DMS 273 treated with DMSO at 0.1 percent for 48 hours (cell line): Measurements from ENCODE around the gene UPK2.
A peak's percentile ranks its signal among the peaks of the same experiment; 100 is the strongest.
"Not testable (repeated sequence)": the region's sequence is repeated elsewhere in the genome, so short reads cannot be mapped to it uniquely, and the experiment has no call there.

Experiments
- DNase-seq: peaks from one replicate; lab custom pipeline; 2025; lab: John Stamatoyannopoulos, UW

Gene UPK2

DNA sequence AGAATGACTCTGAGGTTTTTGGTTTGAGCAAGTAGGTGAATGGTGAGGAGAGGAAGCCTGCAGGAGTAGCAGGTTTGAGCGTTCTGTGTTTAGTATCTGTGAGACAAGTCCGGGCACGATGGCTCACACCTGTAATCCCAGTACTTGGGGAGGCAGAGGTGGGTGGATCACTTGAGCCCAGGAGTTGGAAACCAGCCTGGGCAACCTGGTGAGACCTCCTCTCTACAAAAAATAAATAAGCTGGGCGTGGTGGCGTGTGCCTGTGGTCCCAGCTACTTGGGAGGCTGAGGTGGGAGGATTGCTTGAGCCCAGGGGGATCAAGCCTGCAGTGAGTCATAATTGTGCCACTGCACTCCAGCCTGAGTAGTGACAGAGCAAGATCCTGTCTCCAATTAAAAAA is 32.2 kb downstream of the UPK2 start:
- DNase-seq = no peak

DNA sequence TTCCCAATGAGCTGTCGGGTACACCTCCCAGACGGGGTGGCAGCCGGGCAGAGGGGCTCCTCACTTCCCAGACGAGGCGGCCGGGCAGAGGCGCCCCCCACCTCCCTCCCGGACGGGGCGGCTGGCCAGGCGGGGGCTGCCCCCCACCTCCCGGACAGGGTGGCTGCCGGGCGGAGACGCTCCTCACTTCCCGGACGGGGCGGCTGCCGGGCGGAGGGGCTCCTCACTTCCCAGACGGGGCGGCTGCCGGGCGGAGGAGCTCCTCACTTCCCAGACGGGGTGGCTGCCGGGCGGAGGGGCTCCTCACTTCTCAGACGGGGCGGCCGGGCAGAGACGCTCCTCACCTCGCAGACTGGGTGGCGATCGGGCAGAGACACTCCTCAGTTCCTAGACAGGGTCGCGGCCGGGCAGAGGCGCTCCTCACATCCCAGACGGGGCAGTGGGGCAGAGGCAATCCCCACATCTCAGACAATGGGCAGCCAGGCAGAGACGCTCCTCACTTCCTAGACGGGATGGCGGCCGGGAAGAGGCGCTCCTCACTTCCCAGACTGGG is 35.5 kb downstream of the UPK2 start:
- not testable (repeated sequence) for DNase-seq

DNA sequence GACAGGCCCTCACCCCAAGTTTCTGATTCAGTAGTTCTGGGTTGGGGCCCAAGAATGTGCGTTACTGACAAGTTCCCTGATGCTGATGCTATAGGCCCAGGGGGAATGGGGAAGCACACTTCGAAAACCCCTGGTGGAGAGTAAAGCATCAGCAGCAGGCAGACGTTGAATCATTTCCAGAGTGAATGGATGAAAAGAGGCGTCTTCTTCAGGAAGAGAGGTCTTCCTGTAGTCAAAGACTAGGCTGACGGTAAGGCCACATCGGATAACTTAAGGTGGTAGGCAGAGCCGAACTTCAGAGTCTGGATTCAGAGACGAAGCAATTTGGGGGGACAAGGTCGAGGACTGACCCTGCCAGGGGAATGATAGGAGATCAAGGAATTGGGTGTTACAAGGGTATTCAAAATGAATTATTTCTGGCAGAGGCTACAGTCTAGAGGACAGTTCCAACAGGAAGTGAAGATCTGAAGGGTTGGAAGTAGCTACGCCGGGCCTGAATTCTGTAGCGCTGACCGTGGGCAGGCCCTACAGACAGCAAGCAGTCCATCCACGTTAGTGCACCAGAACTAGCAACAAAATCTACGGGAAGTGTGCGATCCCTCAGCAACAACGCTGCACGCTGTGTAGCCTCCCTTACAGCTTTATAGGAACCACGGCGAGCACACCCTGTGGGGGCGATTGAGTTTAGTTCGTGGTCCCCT is 41.0 kb downstream of the UPK2 start:
- DNase-seq = no peak

DNA sequence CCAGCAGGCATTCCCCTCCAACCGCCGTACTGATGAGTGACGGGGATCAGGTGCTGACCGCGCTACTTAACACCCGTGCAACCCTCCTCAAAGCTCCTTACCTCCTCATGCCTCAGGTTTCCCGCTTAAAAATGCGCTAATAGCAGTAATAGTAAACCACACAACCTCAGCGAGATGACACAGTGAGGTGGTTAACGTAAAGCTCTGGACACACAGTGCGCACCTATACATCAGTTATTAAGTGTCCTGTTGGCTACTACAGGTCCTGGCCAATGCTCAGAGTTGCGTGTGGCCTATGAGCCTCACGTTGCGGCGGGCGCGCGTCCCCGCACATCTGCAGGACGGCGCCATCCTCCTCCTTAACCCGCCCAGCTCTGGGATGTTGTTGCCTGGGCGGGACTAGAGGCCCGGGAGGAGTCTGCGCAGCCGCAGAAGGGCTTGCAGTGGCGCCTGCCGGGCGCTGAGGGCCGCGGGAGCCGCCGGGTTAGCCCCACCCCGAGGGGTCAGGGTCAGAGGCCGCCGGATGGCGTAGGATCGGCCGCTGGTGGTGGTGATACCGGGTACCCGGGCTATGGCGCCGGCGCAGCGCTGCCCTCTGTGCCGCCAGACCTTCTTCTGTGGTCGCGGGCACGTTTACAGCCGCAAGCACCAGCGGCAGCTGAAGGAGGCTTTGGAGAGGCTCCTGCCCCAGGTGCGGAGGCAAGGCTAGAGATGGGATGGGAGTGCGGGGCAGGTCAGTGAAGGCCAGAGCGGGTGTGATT is 41.7 kb downstream of the UPK2 start, which contains the start of gene CENATAC:
Gene CENATAC (plus strand): TSS at position 512 of the 761 bp plus-strand sequence. CDS start 60 bp downstream, at position 572.
- peak; percentile 64 for DNase-seq

DNA sequence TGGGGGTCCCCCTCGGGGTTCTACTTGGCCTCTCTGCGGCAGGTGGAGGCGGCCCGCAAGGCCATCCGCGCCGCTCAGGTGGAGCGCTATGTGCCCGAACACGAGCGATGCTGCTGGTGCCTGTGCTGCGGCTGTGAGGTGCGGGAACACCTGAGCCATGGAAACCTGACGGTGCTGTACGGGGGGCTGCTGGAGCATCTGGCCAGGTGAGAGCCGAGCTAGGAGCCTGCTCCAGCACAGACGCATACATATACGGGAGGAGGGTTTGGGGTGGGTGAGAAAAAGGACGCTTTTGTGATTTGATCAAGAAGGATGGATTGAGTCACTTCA is 42.3 kb downstream of the UPK2 start:
- DNase-seq = no peak

DNA sequence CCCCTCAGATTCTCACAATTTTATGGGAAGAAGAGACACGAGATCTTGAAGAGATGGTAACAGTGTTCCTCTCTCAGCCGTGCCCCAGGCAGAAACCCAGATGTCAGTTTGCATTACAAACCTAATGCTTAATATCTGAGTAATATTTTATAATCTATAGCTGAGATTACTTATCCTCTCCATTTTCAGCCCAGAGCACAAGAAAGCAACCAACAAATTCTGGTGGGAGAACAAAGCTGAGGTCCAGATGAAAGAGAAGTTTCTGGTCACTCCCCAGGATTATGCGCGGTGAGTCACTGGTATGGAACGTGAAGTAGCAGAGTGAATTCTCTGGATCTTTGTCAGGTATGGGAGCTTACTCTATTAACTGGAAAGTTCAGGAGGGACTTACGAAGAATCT is 42.7 kb downstream of the UPK2 start:
- DNase-seq = no peak

DNA sequence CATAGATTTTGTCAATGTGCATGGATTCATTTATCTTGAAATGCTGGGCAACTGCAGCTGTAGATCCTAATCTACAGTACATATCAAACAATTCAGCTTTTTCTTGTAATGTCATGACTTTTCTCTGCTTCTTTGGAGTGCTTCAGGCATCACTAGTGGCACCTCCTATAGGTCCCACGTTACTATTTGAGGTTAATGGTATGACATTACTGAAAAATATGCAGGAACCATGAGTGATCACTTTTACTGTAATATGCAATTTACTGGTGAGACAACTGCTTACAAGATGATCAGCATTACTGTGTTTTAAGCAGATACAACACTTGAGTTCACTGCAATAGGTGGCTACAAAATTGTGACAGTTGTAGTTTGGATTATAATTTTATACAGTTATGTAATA is 44.8 kb downstream of the UPK2 start:
- no peak for DNase-seq

DNA sequence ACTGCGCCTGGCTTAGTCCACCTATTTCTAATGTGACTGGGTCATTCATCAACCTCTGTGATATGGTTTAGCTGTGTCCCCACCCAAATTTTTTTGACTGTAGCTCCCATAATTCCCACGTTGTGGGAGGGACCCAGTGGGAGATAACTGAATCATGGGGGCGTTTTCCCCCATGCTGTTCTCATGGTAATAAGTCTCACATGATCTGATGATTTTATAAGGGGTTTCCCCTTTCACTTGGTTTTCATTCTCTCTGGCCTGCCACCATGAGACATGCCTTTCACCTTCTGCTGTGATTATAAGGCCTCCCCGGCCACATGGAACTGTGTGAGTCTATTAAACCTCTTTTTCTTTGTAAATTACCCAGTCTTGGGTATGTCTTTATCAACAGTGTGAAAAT is 50.6 kb downstream of the UPK2 start:
- DNase-seq = no peak
